Spinal cord (tissue), 10 donors: ENCODE measurements around the gene PCP2. TPM values are rescaled to one million over a fixed set of nuclear protein-coding genes. Genes with fewer than 3 reads are reported as not detected.

Experiments used
- DNase-seq, 6 donors: peaks; one replicate each; pipeline versions ENCODE4 v3.0.0 to v3.0.0-alpha.2; 2013 to 2015; ENCODE audit warnings: low spot score in 6 of 6, low read depth in 4 of 6
- H3K27ac ChIP-seq: one replicate; pipeline ENCODE4 v1.5.1; 2013; ENCODE audit warnings: low read depth, low read length, control low read depth
- H3K27me3 ChIP-seq: one replicate; pipeline ENCODE4 v1.6.1; 2013; ENCODE audit warnings: low read length; ENCODE audit not compliant: control insufficient read depth, insufficient read depth
- H3K36me3 ChIP-seq: one replicate; pipeline ENCODE4 v1.6.1; 2013; ENCODE audit warnings: low read length; ENCODE audit not compliant: control insufficient read depth, insufficient read depth
- H3K4me1 ChIP-seq: one replicate; pipeline ENCODE4 v1.6.1; 2013; ENCODE audit warnings: low read length; ENCODE audit not compliant: control insufficient read depth, insufficient read depth
- H3K4me3 ChIP-seq: one replicate; pipeline ENCODE4 v1.5.1; 2013; ENCODE audit warnings: low read depth, low read length, control low read depth
- H3K9me3 ChIP-seq: one replicate; pipeline ENCODE4 v1.6.1; 2013; ENCODE audit warnings: low read length; ENCODE audit not compliant: control insufficient read depth, insufficient read depth
- WGBS: methylation state at CpG from one replicate; pipeline ENCODE4 v1.1.5; 2013; ENCODE audit warnings: missing lambda C conversion rate; ENCODE audit not compliant: insufficient coverage; 5-methylcytosine and 5-hydroxymethylcytosine counted together
- polyA plus RNA-seq, 2 donors: library from polyadenylated mRNA; unstranded; fragments of 120-200 nt; gene quantifications; one replicate each; pipeline ENCODE4 v1.2.1, GENCODE V29; 2013; ENCODE audit not compliant: insufficient read length in 2 of 2
- total RNA-seq, 2 donors: library from RNA; depleted of rRNA in 1 of 2; stranded (reverse); fragments of 120-200 nt in 1 of 2; fragments of >200 nt in 1 of 2; gene quantifications; one replicate each; pipeline versions ENCODE4 v1.2.3 to v1.2.4, GENCODE V29; 2013 to 2014
- donor health status: healthy.

PCP2 gene
- total and polyA plus RNA-seq, 4 donors = 0.62 TPM; not detected in 3

DNA sequence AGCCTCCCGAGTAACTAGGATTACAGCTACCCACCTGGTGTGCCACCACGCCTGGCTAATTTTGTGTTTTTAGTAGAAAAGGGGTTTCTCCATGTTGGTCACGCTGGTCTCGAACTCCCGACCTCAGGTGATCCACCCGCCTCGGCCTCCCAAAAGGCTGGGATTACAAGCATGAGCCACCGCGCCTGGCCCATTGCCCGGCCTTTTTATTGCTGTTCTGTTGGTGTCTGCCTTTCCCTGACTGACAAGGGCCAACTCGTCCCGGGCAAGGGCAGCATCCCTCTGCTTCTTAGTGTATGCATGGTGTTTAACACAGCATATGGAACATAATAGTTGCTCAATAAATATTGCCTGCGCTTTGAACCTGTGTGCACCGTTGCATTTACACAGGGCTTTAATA is 29.1 kb upstream of the PCP2 start:
- WGBS = 82% methylated on average over 11 of the region's 14 CpGs
- Histone ChIP-seq H3K9me3 (no peaks in the 10 kb centered on the region), H3K4me1 (peaks cover 3% of the 10 kb centered on the region), H3K27ac (no peak overlapping the region), H3K27me3 (no peaks in the 10 kb centered on the region), H3K36me3 (no peaks in the 10 kb centered on the region), H3K4me3 (no peak overlapping the region)
- no peak for DNase-seq

DNA sequence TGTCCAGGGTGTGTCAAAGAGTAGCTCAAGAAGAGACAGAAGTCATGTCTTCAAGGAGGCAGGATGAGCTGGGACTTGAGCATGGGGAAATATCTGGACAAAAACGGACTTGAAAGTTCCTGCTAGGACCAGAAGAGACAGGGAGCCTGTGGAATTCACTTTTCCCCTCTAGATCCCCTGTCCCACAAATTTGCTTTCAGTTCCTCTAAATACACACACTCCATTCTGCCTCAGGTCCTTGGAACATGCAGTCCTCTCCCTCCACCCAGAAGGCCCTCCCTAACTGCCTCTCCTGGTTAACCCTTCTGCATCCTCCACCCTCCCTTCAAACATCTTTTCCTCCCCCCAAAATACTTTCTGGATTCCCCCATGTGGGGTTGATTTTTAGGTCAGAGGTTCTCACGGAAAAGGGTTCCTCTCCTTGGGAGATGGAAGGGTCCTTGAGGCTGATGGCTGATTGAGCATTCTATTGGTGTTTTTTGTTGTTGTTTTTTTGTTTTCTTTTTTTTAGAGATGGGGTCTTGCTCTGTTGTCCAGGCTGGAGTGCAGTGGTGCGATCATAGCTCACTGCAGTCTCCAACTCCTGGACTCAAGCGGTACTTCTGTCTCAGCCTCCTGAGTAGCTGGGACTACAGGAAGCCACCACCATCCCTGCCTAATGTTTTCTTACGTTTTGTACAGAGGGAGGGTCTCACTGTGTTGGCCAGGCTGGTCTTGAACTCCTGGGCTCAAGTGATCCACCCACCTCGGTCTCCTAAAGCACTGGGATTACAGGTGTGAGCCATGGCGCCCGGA is 28.4 kb upstream of the PCP2 start:
- no peak for DNase-seq
- no peak overlapping the region for H3K27ac ChIP-seq
- no peaks in the 10 kb centered on the region for H3K27me3 ChIP-seq
- no peaks in the 10 kb centered on the region for H3K9me3 ChIP-seq
- 54% methylated on average over 2 of the region's 8 CpGs for WGBS
- H3K4me3 ChIP-seq = no peak overlapping the region
- H3K36me3 ChIP-seq = no peaks in the 10 kb centered on the region
- H3K4me1 ChIP-seq = peaks cover 3% of the 10 kb centered on the region

DNA sequence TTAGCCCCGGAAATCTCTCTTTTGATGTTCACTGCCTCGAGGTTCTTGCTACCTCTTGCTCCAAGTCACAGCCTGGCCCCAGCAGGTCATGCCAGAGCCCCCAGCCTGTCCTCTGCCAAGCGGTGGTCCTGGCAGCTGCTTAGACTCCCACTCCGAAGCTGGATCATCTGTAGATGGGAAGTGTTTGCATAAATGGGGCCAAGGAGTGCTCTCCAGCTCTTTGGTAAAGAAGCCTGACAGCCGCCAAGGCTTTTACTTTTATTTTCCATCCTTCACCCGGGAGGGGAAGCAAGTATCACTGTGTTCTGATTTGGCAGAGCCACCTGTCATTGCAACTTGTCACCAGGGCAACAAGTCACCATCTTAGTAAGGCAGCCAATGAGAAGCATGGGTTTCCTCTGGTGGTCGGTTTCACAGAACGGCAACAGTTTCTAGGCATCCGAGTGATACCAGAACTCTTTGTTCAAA is 24.7 kb upstream of the PCP2 start:
- no peak overlapping the region for H3K4me3 ChIP-seq
- H3K4me1 ChIP-seq = peaks cover 3% of the 10 kb centered on the region
- DNase-seq = peak in 3 of 6 donors; percentile 54 to 92 (median 89)
- no peaks in the 10 kb centered on the region for H3K27me3 ChIP-seq
- WGBS = 38% methylated on average over 6 of the region's 9 CpGs
- no peaks in the 10 kb centered on the region for H3K9me3 ChIP-seq
- H3K27ac ChIP-seq = no peak overlapping the region
- H3K36me3 ChIP-seq = no peaks in the 10 kb centered on the region

DNA sequence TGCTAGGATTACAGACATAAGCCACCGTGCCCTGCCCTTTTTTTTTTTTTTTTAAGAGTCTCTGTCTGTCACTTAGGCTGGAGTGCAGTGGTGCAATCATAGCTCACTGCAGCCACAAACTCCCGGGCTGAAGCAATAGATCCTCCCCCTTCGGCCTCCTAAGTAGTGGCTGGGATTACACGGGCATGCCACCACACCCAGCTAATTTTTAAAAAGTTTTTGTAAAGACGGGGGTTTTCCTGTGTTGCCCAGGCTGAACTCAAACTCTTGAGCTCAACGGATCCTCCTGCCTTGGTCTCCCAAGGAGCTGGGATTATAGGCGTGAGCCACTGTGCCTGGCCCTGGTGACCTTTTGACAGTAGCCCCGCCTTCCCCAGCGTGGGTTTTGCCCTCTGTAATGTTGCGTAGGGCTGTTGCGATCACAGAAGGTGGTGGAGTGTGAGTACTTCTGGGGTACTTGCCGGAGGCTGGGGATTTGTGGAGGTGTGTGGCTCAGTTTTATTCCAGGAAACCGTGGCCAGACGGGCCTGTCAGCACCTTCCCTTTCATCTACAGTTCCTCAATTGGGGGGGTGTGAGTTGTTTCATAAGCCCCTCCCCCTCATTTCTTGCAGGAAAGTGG is 23.7 kb upstream of the PCP2 start:
- no peaks in the 10 kb centered on the region for H3K27me3 ChIP-seq
- 59% methylated on average over 8 of the region's 14 CpGs for WGBS
- H3K9me3 ChIP-seq = no peaks in the 10 kb centered on the region
- H3K4me1 ChIP-seq = peaks cover 6% of the 10 kb centered on the region
- H3K36me3 ChIP-seq = no peaks in the 10 kb centered on the region
- DNase-seq = no peak
- no peak overlapping the region for H3K4me3 ChIP-seq
- H3K27ac ChIP-seq = no peak overlapping the region

DNA sequence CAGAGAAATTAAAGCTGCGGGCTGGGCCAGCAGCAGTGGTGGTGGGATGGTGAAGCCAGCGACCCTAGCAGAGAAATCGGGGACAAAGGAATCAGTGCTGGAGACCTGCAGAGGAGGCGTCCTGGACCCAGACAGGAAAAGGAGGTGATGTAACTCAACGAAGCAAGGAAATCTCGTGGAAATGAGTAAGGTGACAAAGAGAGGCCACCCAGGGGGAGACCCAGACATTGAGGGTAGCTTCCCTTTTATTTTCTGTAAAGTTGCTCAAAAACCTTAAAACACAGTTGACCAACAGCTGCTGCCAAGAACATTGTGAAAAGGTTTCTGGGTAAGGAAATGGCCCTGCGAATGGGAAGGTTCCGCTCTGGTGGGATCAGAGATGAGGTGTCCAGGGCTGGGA is 22.1 kb upstream of the PCP2 start:
- Histone ChIP-seq H3K27me3 (peaks cover 5% of the 10 kb centered on the region), H3K4me3 (no peak overlapping the region), H3K9me3 (no peaks in the 10 kb centered on the region), H3K27ac (no peak overlapping the region), H3K36me3 (no peaks in the 10 kb centered on the region), H3K4me1 (peaks cover 8% of the 10 kb centered on the region)
- no peak for DNase-seq
- 67% methylated on average over 8 of the region's 8 CpGs for WGBS

DNA sequence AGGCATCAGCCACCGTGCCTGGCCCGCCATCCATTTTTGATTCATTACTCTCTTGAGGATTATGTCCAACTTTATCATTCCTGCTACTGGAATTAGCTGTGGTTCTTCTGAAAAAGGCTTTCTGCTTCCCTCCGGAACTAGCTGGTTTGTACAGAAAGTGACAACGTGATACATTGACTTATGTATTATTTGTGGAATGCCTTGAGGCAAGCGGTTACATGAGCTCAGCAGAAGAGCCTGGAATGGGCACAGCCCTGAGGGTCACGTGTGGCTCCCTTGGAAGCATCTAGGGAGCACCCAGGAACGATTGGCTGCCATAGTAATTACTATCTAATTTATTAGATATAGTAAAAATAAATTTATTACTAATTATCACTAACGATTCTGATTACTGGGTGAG is 20.9 kb upstream of the PCP2 start:
- peaks cover 8% of the 10 kb centered on the region for H3K4me1 ChIP-seq
- H3K36me3 ChIP-seq = no peaks in the 10 kb centered on the region
- H3K27ac ChIP-seq = no peak overlapping the region
- 73% methylated on average over 3 of the region's 8 CpGs for WGBS
- DNase-seq = no peak
- H3K9me3 ChIP-seq = no peaks in the 10 kb centered on the region
- H3K4me3 ChIP-seq = no peak overlapping the region
- H3K27me3 ChIP-seq = peaks cover 5% of the 10 kb centered on the region

DNA sequence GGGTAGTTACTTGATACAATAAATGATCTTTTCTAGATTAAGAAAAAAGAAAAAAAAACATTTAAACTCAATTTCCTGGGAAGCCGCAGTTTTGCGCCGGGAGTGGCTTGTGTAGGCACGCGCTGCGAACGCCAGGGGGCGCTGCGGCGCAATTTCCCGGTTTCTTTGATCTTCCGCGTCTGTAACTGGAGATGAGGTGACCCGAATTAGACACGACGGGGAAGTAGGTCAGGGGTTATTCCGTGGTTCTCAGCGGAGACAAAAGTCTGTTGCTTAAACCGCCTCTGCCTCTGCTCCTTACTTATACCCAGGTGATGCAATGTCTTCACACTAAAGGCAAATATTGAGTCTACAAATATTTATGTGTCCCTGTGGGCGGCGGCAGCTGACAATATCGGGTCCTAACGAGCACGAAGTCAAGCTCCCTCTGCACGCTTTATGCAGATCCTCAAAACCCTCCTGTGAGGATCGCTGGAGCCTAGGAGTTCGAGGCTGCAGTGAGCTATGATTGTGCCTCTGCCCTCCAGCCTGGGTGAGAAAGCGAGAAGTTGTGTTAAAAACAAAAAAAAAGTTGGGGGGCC is 18.6 kb upstream of the PCP2 start:
- peaks cover 5% of the 10 kb centered on the region for H3K4me1 ChIP-seq
- H3K9me3 ChIP-seq = no peaks in the 10 kb centered on the region
- no peak overlapping the region for H3K4me3 ChIP-seq
- peak; percentile 28 to 90 (median 66) for DNase-seq
- 2% methylated on average over 24 of the region's 28 CpGs for WGBS
- peaks cover 5% of the 10 kb centered on the region for H3K27me3 ChIP-seq
- peaks cover 2% of the 10 kb centered on the region for H3K36me3 ChIP-seq
- H3K27ac ChIP-seq = no peak overlapping the region

DNA sequence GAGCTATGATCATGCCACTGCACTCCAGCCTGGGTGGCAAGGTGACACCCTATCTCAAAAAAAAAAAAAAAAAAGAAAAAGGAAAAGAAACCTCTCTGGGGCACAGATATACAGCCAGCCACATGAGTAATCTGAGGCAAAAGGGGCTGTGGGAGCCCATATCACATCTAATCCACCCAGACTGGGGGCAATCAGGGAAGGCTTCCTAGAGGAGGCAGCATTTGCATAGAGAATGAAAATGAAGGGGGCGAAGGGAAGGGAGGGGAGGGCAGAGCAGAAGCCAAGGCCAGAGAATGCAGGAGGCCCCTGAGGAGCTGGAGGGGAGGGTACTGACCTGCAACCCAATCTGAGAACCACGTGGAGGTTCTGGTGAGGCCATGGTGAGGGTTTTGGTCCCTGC is 16.6 kb upstream of the PCP2 start:
- no peak overlapping the region for H3K4me3 ChIP-seq
- peaks cover 5% of the 10 kb centered on the region for H3K36me3 ChIP-seq
- H3K4me1 ChIP-seq = peaks cover 5% of the 10 kb centered on the region
- H3K27ac ChIP-seq = no peak overlapping the region
- H3K9me3 ChIP-seq = no peaks in the 10 kb centered on the region
- peaks cover 5% of the 10 kb centered on the region for H3K27me3 ChIP-seq
- WGBS = 44% methylated on average over 2 of the region's 2 CpGs
- DNase-seq = no peak

DNA sequence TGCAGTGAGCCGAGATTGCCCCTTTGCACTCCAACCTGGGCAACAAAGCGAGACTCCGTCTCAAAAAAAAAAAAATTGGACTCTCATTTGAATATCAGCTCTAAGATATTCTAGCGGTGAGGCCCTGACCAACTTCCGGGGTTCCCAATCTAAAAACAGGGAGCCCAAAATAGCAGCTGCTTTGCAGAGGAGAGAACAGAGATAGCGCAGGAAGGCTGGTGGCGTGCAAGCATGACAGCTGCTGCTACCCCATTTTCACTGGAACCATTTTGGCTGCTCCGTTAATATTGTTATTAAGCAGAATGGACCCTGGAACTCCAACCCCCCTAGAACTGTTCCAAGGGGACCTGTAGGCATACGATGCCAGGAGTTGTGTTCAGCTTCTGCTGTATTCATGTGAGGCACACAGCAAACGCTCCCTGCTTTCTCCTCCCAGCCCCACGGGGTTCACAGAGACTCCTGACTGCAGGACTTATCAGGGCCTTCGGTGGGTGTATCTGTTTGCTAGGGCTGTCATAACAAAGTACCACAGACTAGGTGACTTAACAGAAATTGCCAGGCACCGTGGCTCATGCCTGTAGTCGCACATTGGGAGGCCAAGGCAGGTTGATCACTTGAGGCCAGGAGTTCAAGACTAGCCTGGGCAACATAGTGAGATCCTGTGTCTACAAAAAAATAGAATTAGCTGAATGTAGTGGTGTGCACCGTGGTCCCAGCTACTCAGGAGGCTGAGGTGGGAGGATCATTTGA is 14.9 kb upstream of the PCP2 start:
- Histone ChIP-seq H3K4me3 (no peak overlapping the region), H3K27ac (no peak overlapping the region), H3K27me3 (peaks cover 5% of the 10 kb centered on the region), H3K9me3 (no peaks in the 10 kb centered on the region), H3K36me3 (peaks cover 5% of the 10 kb centered on the region), H3K4me1 (peaks cover 5% of the 10 kb centered on the region)
- 87% methylated on average over 14 of the region's 15 CpGs for WGBS
- no peak for DNase-seq
